Measurements from ENCODE around the gene TMEM14B. TPM values are rescaled to one million over a fixed set of nuclear protein-coding genes. Genes with fewer than 3 reads are reported as not detected.
"Not testable (repeated sequence)": the region's sequence is repeated elsewhere in the genome, so short reads cannot be mapped to it uniquely, and the experiment has no call there.

The TMEM14B gene
- total RNA-seq, 2 experiments from 2014 or later = 103 to 125 TPM

- no TSS peak for BruUV-seq (replicated peaks)
- no peak for TF ChIP-seq EZH2phosphoT487 (IDR thresholded peaks at IDR 0.05; ENCODE audit: borderline replicate concordance, low read depth, low read length)
- no peak for TF ChIP-seq CTCF (conservative IDR thresholded peaks at IDR 0.05; ENCODE audit: low read length)
- intact Hi-C loops (cut with micrococcal nuclease; ENCODE audit: unreplicated experiment) = no loop called here
These were observed 27.2 kb upstream of the TMEM14B start for GRCh38 chr6:10720265-10720959.

GRCh38 chr6:10720960-10721849, 26.4 kb upstream of the TMEM14B start:
- H3K4me3 ChIP-seq (ENCODE audit: low read depth, low read length, poor library complexity, severe bottlenecking) = peak overlapping the region; percentile 54
- H4K20me1 ChIP-seq (ENCODE audit: insufficient read depth, low read length); H3K79me2 ChIP-seq (ENCODE audit: insufficient read depth, low read depth, low read length); H3K36me3 ChIP-seq (ENCODE audit: insufficient read depth, low read length); H3K9me2 ChIP-seq (ENCODE audit: insufficient read depth, low read length); intact Hi-C loops (cut with micrococcal nuclease; ENCODE audit: unreplicated experiment); BruUV-seq (replicated peaks): not testable (repeated sequence)
- peak overlapping the region; percentile 81 for H3K4me2 ChIP-seq (ENCODE audit: low read length)
- ChIA-PET CTCF (ENCODE audit: unreplicated experiment) (interaction anchor here (0.6 kb wide), 1 partner anchor 239 kb away, joined by 3 read pairs; no protein-coding TSS in a partner anchor), POLR2A (interaction anchor here (0.7 to 3.2 kb wide), 8 partner anchors 14 to 198 kb away, joined by 3 to 20 read pairs (median 4); partner anchors contain the start of gene TMEM14B)
- peak overlapping the region; percentile 59; the same call in 1 of the 2 replicates for H2AFZ ChIP-seq (ENCODE audit: low read length)
- DNase-seq (ENCODE audit: low spot score) = peak; percentile 28
- peaks cover 19% of the 10 kb centered on the region; the same call in 1 of the 2 replicates for H3K9me3 ChIP-seq (ENCODE audit: low read length)
- peak overlapping the region; percentile 27 for H3K27ac ChIP-seq (ENCODE audit: low read depth, low read length, poor library complexity, severe bottlenecking)
- 0 out of 2 replicates have a peak, but pooled peaks have one; percentile 9 for TF ChIP-seq CTCF (conservative IDR thresholded peaks at IDR 0.05; ENCODE audit: low read length)
- H3K4me1 ChIP-seq (ENCODE audit: insufficient read depth, low read length, poor library complexity, severe bottlenecking) = peaks cover 27% of the 10 kb centered on the region

More at GRCh38 chr6:10720265-10720959, 27.2 kb upstream of the TMEM14B start:
- DNase-seq (ENCODE audit: low spot score) = no peak
- Histone ChIP-seq H3K4me1 (ENCODE audit: insufficient read depth, low read length, poor library complexity, severe bottlenecking) (peaks cover 27% of the 10 kb centered on the region), H3K79me2 (ENCODE audit: insufficient read depth, low read depth, low read length) (no peaks in the 10 kb centered on the region), H3K9me2 (ENCODE audit: insufficient read depth, low read length) (no peaks in the 10 kb centered on the region), H3K4me3 (ENCODE audit: low read depth, low read length, poor library complexity, severe bottlenecking) (peak overlapping the region; percentile 54), H3K27ac (ENCODE audit: low read depth, low read length, poor library complexity, severe bottlenecking) (peak overlapping the region; percentile 27), H3K36me3 (ENCODE audit: insufficient read depth, low read length) (no peaks in the 10 kb centered on the region), H2AFZ (ENCODE audit: low read length) (peak overlapping the region; percentile 59; the same call in 1 of the 2 replicates), H3K9me3 (ENCODE audit: low read length) (peaks cover 19% of the 10 kb centered on the region; the same call in 1 of the 2 replicates), H3K4me2 (ENCODE audit: low read length) (peak overlapping the region; percentile 58; the same call in 1 of the 2 replicates), H4K20me1 (ENCODE audit: insufficient read depth, low read length) (no peaks in the 10 kb centered on the region)
- ChIA-PET CTCF (ENCODE audit: unreplicated experiment) (no interaction called here), POLR2A (interaction anchor here (1.1 to 3.2 kb wide), 4 partner anchors 10 to 27 kb away, joined by 3 to 20 read pairs (median 4); partner anchors contain the start of gene TMEM14B)
